Endothelial cell of umbilical vein (primary cell): ENCODE measurements around the gene HDAC7. TPM values are rescaled to one million over a fixed set of nuclear protein-coding genes. Genes with fewer than 3 reads are reported as not detected.

ENCODE experiments used
- BruUV-seq: library from RNA; stranded (reverse); fragments of 400-500 nt; replicated peaks from 2 replicates; lab custom pipeline; 2021; lab: Mats Ljungman, UMichigan
- CTCF ChIA-PET: fragments of 300-600, 350-600 bp; sonication (Branson Sonifier 250); formaldehyde crosslinking; loops from one replicate; lab custom pipeline; 2021; ENCODE audit warnings: antibody characterized with exemption, inconsistent platforms; lab: Charles Lee
- POLR2A ChIA-PET: fragments of 300-600, 350-600 bp; sonication (Branson Sonifier 250); formaldehyde crosslinking; loops from one replicate; lab custom pipeline; 2021; ENCODE audit warnings: antibody characterized with exemption, inconsistent platforms; lab: Charles Lee
- DNase-seq: peaks from one replicate; pipeline ENCODE4 v3.0.0-alpha.2; 2011; ENCODE audit warnings: low read depth, low spot score
- FAIRE-seq: peaks from 2 replicates; lab custom pipeline; 2011; peaks lifted over from hg19 to GRCh38; lab: Jason Lieb, UNC
- H2AFZ ChIP-seq: 2 replicates; pipeline ENCODE4 v1.6.0; 2012; ENCODE audit warnings: low read depth, low read length, control low read depth, inconsistent platforms
- H3K27ac ChIP-seq: 2 replicates; pipeline ENCODE4 v1.5.1; 2011; ENCODE audit warnings: low read depth, mild to moderate bottlenecking, control low read depth, low read length, moderate library complexity; ENCODE audit not compliant: insufficient read depth
- H3K27me3 ChIP-seq, 2 experiments: 2 replicates each; pipeline versions ENCODE4 v1.6.0 to v1.6.1; 2011; ENCODE audit warnings: low read length in 2 of 2, mixed read lengths in 1 of 2; ENCODE audit not compliant: control insufficient read depth in 2 of 2, insufficient read depth in 2 of 2
- H3K36me3 ChIP-seq, 2 experiments: 2 replicates in 1 of 2; 3 replicates in 1 of 2; pipeline ENCODE4 v1.5.1; 2011; ENCODE audit warnings: low read length in 2 of 2, mild to moderate bottlenecking in 1 of 2, moderate library complexity in 1 of 2; ENCODE audit not compliant: control insufficient read depth in 2 of 2, insufficient read depth in 2 of 2; ENCODE audit errors: extremely low read depth in 1 of 2
- H3K4me1 ChIP-seq: 3 replicates; pipeline ENCODE4 v1.5.1; 2011; ENCODE audit warnings: mild to moderate bottlenecking, low read length; ENCODE audit not compliant: control insufficient read depth, insufficient read depth; ENCODE audit errors: extremely low read depth
- H3K4me2 ChIP-seq: 2 replicates; pipeline ENCODE4 v1.6.1; 2011; ENCODE audit warnings: low read length, control low read depth, mixed read lengths; ENCODE audit not compliant: insufficient read depth
- H3K4me3 ChIP-seq, 3 experiments: fragments of 200-600 bp in 1 of 3; sonication (generic), shearing (Covaris generic) in 1 of 3; replicated peaks in 1 of 3; 2 replicates each; pipeline ENCODE4 v1.5.1; 2011 to 2016; ENCODE audit warnings: control low read depth in 3 of 3, low read length in 3 of 3, mild to moderate bottlenecking in 2 of 3, inconsistent platforms in 1 of 3, low read depth in 1 of 3, moderate library complexity in 1 of 3; ENCODE audit not compliant: insufficient read depth in 1 of 3
- H3K79me2 ChIP-seq: 2 replicates; pipeline ENCODE4 v1.6.0; 2012; ENCODE audit warnings: low read length, inconsistent platforms; ENCODE audit not compliant: control insufficient read depth, insufficient read depth
- H3K9ac ChIP-seq: replicated peaks from 2 replicates; pipeline ENCODE3; 2011; ENCODE audit warnings: low read length, control low read depth; ENCODE audit not compliant: insufficient read depth; ENCODE audit errors: extremely low read depth
- H3K9me1 ChIP-seq: replicated peaks from 3 replicates; pipeline ENCODE4 v1.6.0; 2011; ENCODE audit warnings: mild to moderate bottlenecking, low read length; ENCODE audit not compliant: control insufficient read depth, insufficient read depth; ENCODE audit errors: extremely low read depth
- H3K9me3 ChIP-seq: replicated peaks from 2 replicates; pipeline ENCODE4 v1.5.1; 2012; ENCODE audit warnings: low read length, inconsistent platforms; ENCODE audit not compliant: control insufficient read depth, insufficient read depth
- H4K20me1 ChIP-seq: replicated peaks from 2 replicates; pipeline ENCODE3; 2011; ENCODE audit warnings: mild to moderate bottlenecking, low read length; ENCODE audit not compliant: control insufficient read depth, insufficient read depth; ENCODE audit errors: extremely low read depth
- CTCF ChIP-seq, 2 donors: IDR thresholded peaks; 1 replicate in 1 of 2; 2 replicates in 1 of 2; pipeline ENCODE4 v1.5.1; 2011; ENCODE audit warnings: low read length in 2 of 2, mild to moderate bottlenecking in 2 of 2, moderate library complexity in 2 of 2, control low read depth in 1 of 2, inconsistent platforms in 1 of 2, low read depth in 1 of 2; ENCODE audit not compliant: insufficient read depth in 1 of 2; ENCODE audit errors: extremely low read depth in 1 of 2
- EZH2 ChIP-seq: IDR thresholded peaks from 2 replicates; pipeline ENCODE4 v1.6.1; 2012; ENCODE audit warnings: borderline replicate concordance, low read depth, mild to moderate bottlenecking, moderate library complexity, low read length, inconsistent platforms; ENCODE audit not compliant: severe bottlenecking
- FOS ChIP-seq: IDR thresholded peaks from 2 replicates; pipeline ENCODE4 v1.6.1; 2011; ENCODE audit warnings: mild to moderate bottlenecking, low read length, moderate library complexity, borderline replicate concordance; ENCODE audit not compliant: insufficient read depth
- GATA2 ChIP-seq: IDR thresholded peaks from 2 replicates; pipeline ENCODE4 v1.7.0; 2011; ENCODE audit warnings: low read depth, mild to moderate bottlenecking, moderate library complexity, mixed read lengths, low read length; ENCODE audit not compliant: insufficient read length, insufficient read depth
- JUN ChIP-seq: IDR thresholded peaks from 2 replicates; pipeline ENCODE4 v1.6.1; 2011; ENCODE audit warnings: borderline replicate concordance, low read depth; ENCODE audit not compliant: insufficient read length, insufficient read depth
- MAX ChIP-seq: IDR thresholded peaks from 2 replicates; pipeline ENCODE4 v1.6.1; 2011; ENCODE audit not compliant: insufficient read depth, insufficient read length
- MYC ChIP-seq: IDR thresholded peaks from one replicate; pipeline ENCODE4 v1.6.1; 2011; ENCODE audit warnings: mild to moderate bottlenecking, low read depth, low read length
- POLR2A ChIP-seq: IDR thresholded peaks from 2 replicates; pipeline ENCODE4 v1.6.1; 2012; ENCODE audit warnings: low read depth, mild to moderate bottlenecking, control low read depth, low read length
- POLR2AphosphoS5 ChIP-seq: IDR thresholded peaks from 2 replicates; pipeline ENCODE4 v1.6.1; 2012; ENCODE audit warnings: low read depth, mild to moderate bottlenecking, control low read depth, low read length, moderate library complexity; ENCODE audit not compliant: insufficient read depth
- dilution Hi-C: fragments of 300-500 bp; cut with MboI; formaldehyde crosslinking; loops from one replicate; pipeline ENCODE4 v1.15.0; 2019; ENCODE audit warnings: low sequenced_read_pairs; ENCODE audit not compliant: extremely low pct_ligation_motif_present
- intact Hi-C: fragments of 100-400 bp; cut with micrococcal nuclease; formaldehyde crosslinking; loops from one replicate; pipeline ENCODE4 v1.10.0; 2022
- polyA plus RNA-seq, 4 experiments: library from polyadenylated mRNA; depleted of rRNA in 3 of 4; stranded (reverse) in 3 of 4; unstranded in 1 of 4; fragments of >200 nt; gene quantifications; 2 replicates each; pipeline versions ENCODE4 v1.2.1 to v1.2.3, GENCODE V29; 2011 to 2012; ENCODE audit warnings: missing spikeins in 1 of 4
- total RNA-seq: library from RNA; stranded (reverse); gene quantifications from 2 replicates; pipeline ENCODE4 v1.2.3, GENCODE V29; 2021

HDAC7 gene
- total and polyA plus RNA-seq, 2 donors (not counting 3 experiments of a cell fraction or from before 2014, with no cell fraction given): 119 to 249 TPM

- TF ChIP-seq FOS: no peak
- no peak for TF ChIP-seq POLR2A
- TF ChIP-seq JUN: no peak
- TF ChIP-seq MYC: no peak
- TF ChIP-seq EZH2: no peak
- no peak for TF ChIP-seq CTCF (IDR thresholded peaks at IDR 0.05; ENCODE audit: extremely low read depth in 1 of 2, insufficient read depth in 1 of 2, low read depth in 1 of 2, low read length in 2 of 2)
- TF ChIP-seq POLR2AphosphoS5: no peak
- TF ChIP-seq MAX: no peak
- no peak for TF ChIP-seq GATA2
- ChIA-PET CTCF (interaction anchor here (1.0 to 15.5 kb wide), 8 partner anchors 16 to 121 kb away, joined by 6 to 427 read pairs (median 200); partner anchors contain the start of genes HDAC7 and RAPGEF3), POLR2A (no interaction called here)
- no peaks in the 10 kb centered on the region for H3K9me3 ChIP-seq
- H3K27me3 ChIP-seq: no peaks in the 10 kb centered on the region
- no peak overlapping the region for H3K4me2 ChIP-seq
- BruUV-seq: no TSS peak
- H3K36me3 ChIP-seq: no peaks in the 10 kb centered on the region
- H3K4me1 ChIP-seq: no peaks in the 10 kb centered on the region
- intact Hi-C loops: no loop called here
- DNase-seq: no peak
- no peak overlapping the region for H3K27ac ChIP-seq
- H3K4me3 ChIP-seq: no peak overlapping the region
- H3K9ac ChIP-seq: no peak overlapping the region
- no peak for FAIRE-seq
- H2AFZ ChIP-seq: no peak overlapping the region
- H3K9me1 ChIP-seq: no peaks in the 10 kb centered on the region
- dilution Hi-C loops: no loop called here
- no peaks in the 10 kb centered on the region for H4K20me1 ChIP-seq
- no peaks in the 10 kb centered on the region for H3K79me2 ChIP-seq
Observed at GRCh38 chr12:47835006-47835830, 15.5 kb upstream of the HDAC7 start.
